Measurements from ENCODE around the gene TGM2.

TGM2 gene

GRCh38 chr20:38085026-38085425 is 80.0 kb downstream of the TGM2 start:
- DNase-seq, result no peak

- no peak for DNase-seq
Observed at GRCh38 chr20:38084425-38084951, 80.6 kb downstream of the TGM2 start.

GRCh38 chr20:38083338-38084048 is 81.6 kb downstream of the TGM2 start:
- DNase-seq, result no peak

DNA sequence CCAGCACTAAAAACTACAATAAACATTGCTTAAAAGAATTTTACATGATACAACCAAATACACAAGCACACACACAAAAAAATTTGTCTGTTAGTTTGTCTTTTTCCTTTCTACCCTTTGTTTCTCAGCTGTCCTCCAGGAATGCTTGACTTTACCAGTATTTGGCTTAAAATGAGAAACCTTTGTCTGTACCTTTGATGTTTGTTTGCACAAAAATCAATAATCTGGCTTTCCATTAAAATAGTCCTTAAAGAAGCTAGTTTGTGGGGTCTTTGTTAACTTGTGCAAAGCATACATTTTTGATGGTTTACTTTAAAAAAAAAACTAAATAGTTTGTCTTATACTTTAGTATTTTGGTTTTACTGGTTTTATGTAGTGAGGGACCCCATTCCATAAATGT is 82.2 kb downstream of the TGM2 start:
- DNase-seq, result no peak

- DNase-seq, result no peak
Observed at GRCh38 chr20:38081575-38081974, 83.5 kb downstream of the TGM2 start.

- no peak for DNase-seq
Observed at GRCh38 chr20:38079353-38079752, 85.7 kb downstream of the TGM2 start.

DNA sequence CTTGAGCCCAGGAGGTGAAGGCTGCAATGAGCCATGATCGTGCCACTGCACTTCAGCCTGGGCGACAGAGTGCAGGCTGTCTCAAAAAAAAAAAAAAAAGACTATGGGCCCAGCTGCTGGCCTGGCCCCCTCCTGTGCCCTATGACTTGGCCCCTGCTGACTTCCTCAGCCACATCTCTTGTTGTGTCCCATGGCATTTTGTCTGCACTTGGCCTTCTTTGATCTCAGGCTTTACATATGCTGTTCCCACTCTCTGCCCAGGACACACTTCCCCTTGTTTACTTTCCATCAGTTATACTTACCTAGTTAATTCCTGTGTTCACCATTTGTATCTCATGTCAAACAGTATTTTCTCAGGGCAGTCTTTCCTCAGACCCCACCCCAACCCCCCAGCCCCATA is 87.0 kb downstream of the TGM2 start:
- no peak for DNase-seq
